MCF 10A (cell line): ENCODE results near the gene DNM2. TPM values are rescaled to one million over a fixed set of nuclear protein-coding genes. Genes with fewer than 3 reads are reported as not detected.
A peak's percentile ranks its signal among the peaks of the same experiment; 100 is the strongest.

Source experiments
- BruUV-seq: library from RNA; stranded (reverse); fragments of 400-500 nt; replicated peaks from 2 replicates; lab custom pipeline; 2021; lab: Mats Ljungman, UMichigan
- CTCF ChIA-PET: fragments of 300-600 bp; sonication (Branson Sonifier 250); formaldehyde crosslinking; extraction: SDS; loops from one replicate; lab custom pipeline; 2021; ENCODE audit warnings: antibody characterized with exemption, inconsistent platforms; lab: Yijun Ruan, JAX
- POLR2A ChIA-PET: fragments of 300-600, 350-650 bp; sonication (Branson Sonifier 250); formaldehyde crosslinking; extraction: SDS; loops from one replicate; lab custom pipeline; 2020; ENCODE audit warnings: antibody characterized with exemption, inconsistent platforms; lab: Yijun Ruan, JAX
- DNase-seq: peaks from one replicate; pipeline ENCODE4 v3.0.0-alpha.2; 2018; ENCODE audit not compliant: unreplicated experiment
- H3K27ac Mint-ChIP-seq: one replicate; pipeline ENCODE4 v1.8.0; 2022; ENCODE audit warnings: mild to moderate bottlenecking, low read depth, mixed read lengths; ENCODE audit not compliant: unreplicated experiment
- H3K27me3 Mint-ChIP-seq: one replicate; pipeline ENCODE4 v1.8.0; 2022; ENCODE audit warnings: mixed read lengths; ENCODE audit not compliant: insufficient read depth, unreplicated experiment
- H3K36me3 Mint-ChIP-seq: one replicate; pipeline ENCODE4 v1.8.0; 2022; ENCODE audit warnings: mild to moderate bottlenecking, moderate library complexity, mixed read lengths; ENCODE audit not compliant: insufficient read depth, unreplicated experiment
- H3K4me1 Mint-ChIP-seq: one replicate; pipeline ENCODE4 v1.8.0; 2022; ENCODE audit warnings: mixed read lengths; ENCODE audit not compliant: insufficient read depth, unreplicated experiment
- H3K4me3 Mint-ChIP-seq: one replicate; pipeline ENCODE4 v1.8.0; 2022; ENCODE audit warnings: mild to moderate bottlenecking, moderate library complexity, mixed read lengths; ENCODE audit not compliant: unreplicated experiment
- H3K9me3 Mint-ChIP-seq: one replicate; pipeline ENCODE4 v1.8.0; 2022; ENCODE audit warnings: mixed read lengths; ENCODE audit not compliant: unreplicated experiment
- CTCF ChIP-seq: fragments of 200-600 bp; IDR thresholded peaks from one replicate; pipeline ENCODE4 v1.8.0; 2022; ENCODE audit warnings: antibody characterized with exemption, mild to moderate bottlenecking; ENCODE audit not compliant: unreplicated experiment
- intact Hi-C: fragments of 100-400 bp; cut with micrococcal nuclease; formaldehyde crosslinking; loops from 2 replicates; pipeline ENCODE4 v1.14.1; 2022
- total RNA-seq: library from RNA; stranded (reverse); gene quantifications from 2 replicates; pipeline ENCODE4 v1.2.3, GENCODE V29; 2022

DNM2 gene
- total RNA-seq, 1 experiment from 2014 or later = 114 TPM

- Mint-ChIP-seq H3K9me3 (no peaks in the 10 kb centered on the region), H3K4me3 (no peak overlapping the region), H3K27me3 (no peaks in the 10 kb centered on the region), H3K27ac (no peak overlapping the region), H3K4me1 (no peaks in the 10 kb centered on the region), H3K36me3 (peaks cover 88% of the 10 kb centered on the region)
- no peak for TF ChIP-seq CTCF
- CTCF ChIA-PET = interaction anchor here (0.5 to 1.3 kb wide), 3 partner anchors 19 to 430 kb away, joined by 3 to 4 read pairs (median 4); partner anchors contain the start of gene QTRT1
- DNase-seq = no peak
- no TSS peak for BruUV-seq
- intact Hi-C loops = no loop called here
- POLR2A ChIA-PET = interaction anchor here (1.6 kb wide), 1 partner anchor 9 kb away, joined by 7 read pairs; no protein-coding TSS in a partner anchor
Measured at GRCh38 chr19:10682397-10683063, 35.3 kb upstream of the DNM2 start.

DNA sequence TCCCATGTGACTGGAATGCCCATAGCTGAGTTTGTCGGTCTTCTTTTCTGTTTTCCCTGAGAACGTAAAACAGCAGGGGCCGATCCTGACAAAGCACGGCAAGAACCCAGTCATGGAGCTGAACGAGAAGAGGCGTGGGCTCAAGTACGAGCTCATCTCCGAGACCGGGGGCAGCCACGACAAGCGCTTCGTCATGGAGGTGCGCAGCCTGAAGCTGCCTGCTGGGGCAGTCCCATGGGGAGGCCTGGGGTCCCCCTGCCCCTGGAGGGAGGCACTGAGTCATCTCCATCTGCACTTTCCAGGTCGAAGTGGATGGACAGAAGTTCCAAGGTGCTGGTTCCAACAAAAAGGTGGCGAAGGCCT, 34.8 kb upstream of the DNM2 start:
- H3K36me3 Mint-ChIP-seq = peaks cover 88% of the 10 kb centered on the region
- no peaks in the 10 kb centered on the region for H3K27me3 Mint-ChIP-seq
- no peaks in the 10 kb centered on the region for H3K9me3 Mint-ChIP-seq
- no peak overlapping the region for H3K4me3 Mint-ChIP-seq
- no TSS peak for BruUV-seq
- no peak for TF ChIP-seq CTCF
- H3K4me1 Mint-ChIP-seq = no peaks in the 10 kb centered on the region
- ChIA-PET CTCF (interaction anchor here (0.5 to 1.3 kb wide), 3 partner anchors 19 to 429 kb away, joined by 3 to 4 read pairs (median 4); partner anchors contain the start of gene QTRT1), POLR2A (no interaction called here)
- no peak for DNase-seq
- no peak overlapping the region for H3K27ac Mint-ChIP-seq
- intact Hi-C loops = no loop called here

DNA sequence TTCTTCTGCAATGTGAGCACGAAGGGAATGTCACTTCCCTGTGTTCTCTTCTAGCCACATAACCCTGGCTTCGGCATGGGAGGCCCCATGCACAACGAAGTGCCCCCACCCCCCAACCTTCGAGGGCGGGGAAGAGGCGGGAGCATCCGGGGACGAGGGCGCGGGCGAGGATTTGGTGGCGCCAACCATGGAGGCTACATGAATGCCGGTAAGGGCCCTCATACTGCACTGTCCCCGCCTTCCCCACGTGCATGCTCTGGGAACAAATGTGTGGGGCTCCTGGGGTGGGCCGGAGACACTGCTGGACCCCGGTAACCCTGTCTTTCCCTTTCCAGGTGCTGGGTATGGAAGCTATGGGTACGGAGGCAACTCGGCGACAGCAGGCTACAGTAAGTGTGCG, 34.3 kb upstream of the DNM2 start:
- no TSS peak for BruUV-seq
- peaks cover 88% of the 10 kb centered on the region for H3K36me3 Mint-ChIP-seq
- intact Hi-C loops = no loop called here
- H3K9me3 Mint-ChIP-seq = no peaks in the 10 kb centered on the region
- POLR2A ChIA-PET = no interaction called here
- TF ChIP-seq CTCF = no peak
- H3K4me3 Mint-ChIP-seq = no peak overlapping the region
- DNase-seq = no peak
- H3K4me1 Mint-ChIP-seq = no peaks in the 10 kb centered on the region
- H3K27ac Mint-ChIP-seq = no peak overlapping the region
- H3K27me3 Mint-ChIP-seq = no peaks in the 10 kb centered on the region
- CTCF ChIA-PET = interaction anchor here (1.3 kb wide), 1 partner anchor 18 kb away, joined by 4 read pairs; the partner anchor contains the start of gene QTRT1

GRCh38 chr19:10685210-10685609, 32.7 kb upstream of the DNM2 start:
- BruUV-seq = TSS peak; percentile 39
- H3K27ac Mint-ChIP-seq = no peak overlapping the region
- CTCF ChIA-PET = no interaction called here

More at GRCh38 chr19:10685210-10685609, 32.7 kb upstream of the DNM2 start:
- Mint-ChIP-seq H3K27me3 (no peaks in the 10 kb centered on the region), H3K4me3 (no peak overlapping the region), H3K9me3 (no peaks in the 10 kb centered on the region), H3K4me1 (no peaks in the 10 kb centered on the region), H3K36me3 (peaks cover 89% of the 10 kb centered on the region)
- POLR2A ChIA-PET = no interaction called here
- no peak for DNase-seq
- no peak for TF ChIP-seq CTCF
- intact Hi-C loops = no loop called here
